Suprapubic skin (tissue), 4 donors: Measurements from ENCODE around the gene ANKFN1. TPM values are rescaled to one million over a fixed set of nuclear protein-coding genes. Genes with fewer than 3 reads are reported as not detected.

Source experiments
- DNase-seq, 2 donors: peaks; one replicate each; pipeline ENCODE4 v3.0.0-alpha.2; 2019; ENCODE audit warnings: low spot score in 2 of 2
- H3K27ac ChIP-seq: fragments of 200-600 bp; sonication (generic); one replicate; pipeline ENCODE4 v1.5.1; 2019
- H3K27me3 ChIP-seq: fragments of 200-600 bp; sonication (generic); one replicate; pipeline ENCODE4 v1.5.1; 2019
- H3K36me3 ChIP-seq: fragments of 200-600 bp; sonication (generic); one replicate; pipeline ENCODE4 v1.5.1; 2019
- H3K4me1 ChIP-seq: fragments of 200-600 bp; sonication (generic); one replicate; pipeline ENCODE4 v1.5.1; 2019
- H3K4me3 ChIP-seq: fragments of 200-600 bp; sonication (generic); one replicate; pipeline ENCODE4 v1.5.1; 2019; ENCODE audit warnings: mild to moderate bottlenecking
- H3K9me3 ChIP-seq: fragments of 200-600 bp; sonication (generic); one replicate; pipeline ENCODE4 v1.5.1; 2019
- EP300 ChIP-seq: sonication (generic); formaldehyde crosslinking; IDR thresholded peaks from one replicate; pipeline ENCODE4 v1.6.1; 2017; ENCODE audit warnings: antibody characterized with exemption
- POLR2A ChIP-seq, 2 donors: fragments of 450-650 bp; IDR thresholded peaks; one replicate each; pipeline ENCODE4 v1.6.1; 2017; ENCODE audit warnings: antibody characterized with exemption in 2 of 2, mild to moderate bottlenecking in 2 of 2, moderate library complexity in 2 of 2
- POLR2AphosphoS5 ChIP-seq, 3 donors: sonication (generic); formaldehyde crosslinking; IDR thresholded peaks; one replicate each; pipeline ENCODE4 v1.6.1; 2017; ENCODE audit warnings: antibody characterized with exemption in 3 of 3
- WGBS: methylation state at CpG from one replicate; pipeline ENCODE4 v1.1.5; 2018; 5-methylcytosine and 5-hydroxymethylcytosine counted together
- total RNA-seq, 4 donors: library from RNA; depleted of rRNA; stranded (reverse); fragments of >200 nt; gene quantifications; one replicate each; pipeline ENCODE4 v1.1.0, GENCODE V29; 2016
- TF ChIP-seq, protein P1 (sequence below), 2 donors: fragments of 200-600 bp in 1 of 2; fragments of 450-650 bp in 1 of 2; sonication (generic) in 1 of 2; IDR thresholded peaks; one replicate each; pipeline ENCODE4 v1.5.1; 2016 to 2019; ENCODE audit warnings: antibody characterized with exemption in 2 of 2, mild to moderate bottlenecking in 1 of 2, moderate library complexity in 1 of 2

The ANKFN1 gene
- total RNA-seq, 4 donors from 2014 or later, result 0.81 to 3.1 (median 1.7) TPM

DNA sequence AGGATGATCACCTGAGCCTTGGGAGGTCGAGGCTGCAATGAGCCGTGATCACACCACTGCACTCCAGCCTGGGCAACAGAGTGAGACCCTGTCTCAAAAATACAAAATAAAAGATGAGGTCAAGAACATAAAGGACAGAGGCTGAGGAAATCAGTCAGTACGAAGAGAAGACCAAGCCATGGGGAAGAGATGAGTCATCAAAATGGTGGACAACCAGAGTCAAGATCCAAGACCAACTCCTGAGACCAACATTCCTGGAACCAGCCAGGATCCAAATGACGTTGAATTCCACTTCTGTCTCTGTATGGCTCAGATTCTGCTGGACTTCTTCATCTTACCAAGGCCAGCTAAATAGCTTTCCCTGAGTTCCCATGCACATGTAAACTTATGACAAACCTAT, 395.4 kb downstream of the ANKFN1 start:
- Histone ChIP-seq H3K9me3 (peaks cover 3% of the 10 kb centered on the region), H3K4me1 (no peaks in the 10 kb centered on the region), H3K27ac (no peak overlapping the region), H3K4me3 (no peak overlapping the region), H3K36me3 (no peaks in the 10 kb centered on the region), H3K27me3 (no peaks in the 10 kb centered on the region)
- DNase-seq, result no peak
- TF ChIP-seq POLR2A (IDR thresholded peaks at IDR 0.05), result no peak
- TF ChIP-seq EP300, result no peak
- TF ChIP-seq, protein P1, sequence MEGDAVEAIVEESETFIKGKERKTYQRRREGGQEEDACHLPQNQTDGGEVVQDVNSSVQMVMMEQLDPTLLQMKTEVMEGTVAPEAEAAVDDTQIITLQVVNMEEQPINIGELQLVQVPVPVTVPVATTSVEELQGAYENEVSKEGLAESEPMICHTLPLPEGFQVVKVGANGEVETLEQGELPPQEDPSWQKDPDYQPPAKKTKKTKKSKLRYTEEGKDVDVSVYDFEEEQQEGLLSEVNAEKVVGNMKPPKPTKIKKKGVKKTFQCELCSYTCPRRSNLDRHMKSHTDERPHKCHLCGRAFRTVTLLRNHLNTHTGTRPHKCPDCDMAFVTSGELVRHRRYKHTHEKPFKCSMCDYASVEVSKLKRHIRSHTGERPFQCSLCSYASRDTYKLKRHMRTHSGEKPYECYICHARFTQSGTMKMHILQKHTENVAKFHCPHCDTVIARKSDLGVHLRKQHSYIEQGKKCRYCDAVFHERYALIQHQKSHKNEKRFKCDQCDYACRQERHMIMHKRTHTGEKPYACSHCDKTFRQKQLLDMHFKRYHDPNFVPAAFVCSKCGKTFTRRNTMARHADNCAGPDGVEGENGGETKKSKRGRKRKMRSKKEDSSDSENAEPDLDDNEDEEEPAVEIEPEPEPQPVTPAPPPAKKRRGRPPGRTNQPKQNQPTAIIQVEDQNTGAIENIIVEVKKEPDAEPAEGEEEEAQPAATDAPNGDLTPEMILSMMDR (IDR thresholded peaks at IDR 0.05), result no peak
- no peak for TF ChIP-seq POLR2AphosphoS5 (IDR thresholded peaks at IDR 0.05)
- WGBS, result 89% methylated on average over 4 of the region's 4 CpGs

DNA sequence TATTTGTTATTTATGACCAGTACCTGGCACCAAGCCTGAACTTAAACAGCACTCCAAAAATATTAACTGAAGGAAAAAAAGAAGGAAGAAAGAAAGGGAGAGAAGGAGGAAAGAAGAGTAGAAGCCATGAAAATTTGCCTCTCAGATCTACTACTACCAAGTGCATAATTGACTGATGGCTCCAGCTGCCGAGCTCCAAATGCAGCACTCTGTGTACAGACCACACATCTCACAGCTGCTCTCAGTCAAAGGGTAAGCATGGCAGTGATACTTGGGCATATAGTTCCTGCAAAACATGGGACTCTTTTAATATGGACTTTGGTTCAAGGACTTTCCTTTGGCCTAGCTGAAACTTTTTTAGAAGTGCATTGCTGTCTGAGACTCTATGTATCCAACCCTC, 396.2 kb downstream of the ANKFN1 start:
- no peaks in the 10 kb centered on the region for H3K27me3 ChIP-seq
- no peak for DNase-seq
- TF ChIP-seq, protein P1 (IDR thresholded peaks at IDR 0.05), result no peak
- no peak for TF ChIP-seq EP300
- TF ChIP-seq POLR2A (IDR thresholded peaks at IDR 0.05), result no peak
- no peak for TF ChIP-seq POLR2AphosphoS5 (IDR thresholded peaks at IDR 0.05)
- no peaks in the 10 kb centered on the region for H3K4me1 ChIP-seq
- H3K27ac ChIP-seq, result no peak overlapping the region
- WGBS, result 68% methylated on average over 1 of the region's 1 CpG
- H3K36me3 ChIP-seq, result no peaks in the 10 kb centered on the region
- H3K9me3 ChIP-seq, result peaks cover 3% of the 10 kb centered on the region
- H3K4me3 ChIP-seq, result no peak overlapping the region

DNA sequence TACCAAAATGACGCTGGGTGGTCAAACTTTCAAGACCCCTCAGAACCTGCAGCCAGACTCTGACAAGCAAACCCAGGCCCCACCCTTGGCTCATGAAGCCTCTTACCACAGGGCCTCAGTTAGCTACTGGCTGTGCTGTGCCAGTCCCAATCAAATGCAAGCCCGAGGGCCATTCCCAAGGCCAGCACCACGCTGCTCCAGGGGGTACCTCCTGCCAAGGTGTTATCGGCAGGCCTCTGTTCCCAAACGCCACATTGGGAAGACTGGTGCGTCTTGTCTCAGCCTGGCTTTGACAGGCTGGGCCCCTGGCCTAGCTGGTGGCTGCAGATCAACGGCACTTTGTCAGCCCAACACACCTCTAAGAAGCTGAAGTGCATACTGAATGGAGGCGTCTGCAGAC, 404.4 kb downstream of the ANKFN1 start:
- WGBS, result 75% methylated on average over 7 of the region's 8 CpGs
- Histone ChIP-seq H3K4me3 (no peak overlapping the region), H3K27me3 (peaks cover 6% of the 10 kb centered on the region), H3K9me3 (no peaks in the 10 kb centered on the region), H3K4me1 (peaks cover 5% of the 10 kb centered on the region), H3K36me3 (no peaks in the 10 kb centered on the region), H3K27ac (no peak overlapping the region)
- no peak for TF ChIP-seq EP300
- no peak for TF ChIP-seq POLR2AphosphoS5 (IDR thresholded peaks at IDR 0.05)
- TF ChIP-seq, protein P1 (IDR thresholded peaks at IDR 0.05), result no peak
- TF ChIP-seq POLR2A (IDR thresholded peaks at IDR 0.05), result no peak
- DNase-seq, result no peak

DNA sequence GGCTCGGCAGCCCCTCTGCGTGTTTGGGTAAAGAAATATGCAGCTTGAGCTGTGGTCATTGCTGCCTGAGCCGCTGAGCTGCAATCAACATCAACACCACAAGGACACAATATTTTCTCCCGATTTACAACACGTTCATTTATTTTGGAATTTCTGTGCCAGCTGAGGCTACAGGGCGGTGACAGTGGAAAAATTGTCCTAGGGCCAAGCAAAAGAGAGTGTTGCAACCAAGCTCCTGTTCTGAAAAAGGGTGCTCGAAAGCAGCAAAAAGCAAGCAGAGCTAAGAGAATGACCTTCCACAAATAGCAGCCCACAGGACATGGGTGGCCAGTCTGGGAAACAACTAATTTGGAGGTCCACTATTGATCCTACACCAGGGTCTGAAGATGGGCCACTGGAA, 404.8 kb downstream of the ANKFN1 start:
- Histone ChIP-seq H3K27ac (no peak overlapping the region), H3K4me3 (no peak overlapping the region), H3K4me1 (peaks cover 5% of the 10 kb centered on the region), H3K27me3 (peaks cover 6% of the 10 kb centered on the region), H3K9me3 (no peaks in the 10 kb centered on the region), H3K36me3 (no peaks in the 10 kb centered on the region)
- TF ChIP-seq EP300, result no peak
- TF ChIP-seq POLR2AphosphoS5 (IDR thresholded peaks at IDR 0.05), result no peak
- no peak for DNase-seq
- WGBS, result 51% methylated on average over 7 of the region's 7 CpGs
